HL-60 (cell line): ENCODE results near the gene STAB2.

Source experiments
- GABPA ChIP-seq: IDR thresholded peaks from 2 replicates; pipeline ENCODE4 v1.6.1; 2012; ENCODE audit warnings: low read depth
- POLR2AphosphoS5 ChIP-seq: IDR thresholded peaks from 2 replicates; pipeline ENCODE4 v1.6.1; 2012; ENCODE audit warnings: low read depth
- TF ChIP-seq, protein P1 (sequence below): IDR thresholded peaks from one replicate; pipeline ENCODE4 v1.5.1; 2011; ENCODE audit warnings: low read length, control low read depth, inconsistent platforms; ENCODE audit not compliant: insufficient read depth
- TF ChIP-seq, protein P2 (sequence below): IDR thresholded peaks from 2 replicates; pipeline ENCODE4 v1.6.1; 2012; ENCODE audit warnings: low read depth; ENCODE audit not compliant: insufficient replicate concordance

DNA sequence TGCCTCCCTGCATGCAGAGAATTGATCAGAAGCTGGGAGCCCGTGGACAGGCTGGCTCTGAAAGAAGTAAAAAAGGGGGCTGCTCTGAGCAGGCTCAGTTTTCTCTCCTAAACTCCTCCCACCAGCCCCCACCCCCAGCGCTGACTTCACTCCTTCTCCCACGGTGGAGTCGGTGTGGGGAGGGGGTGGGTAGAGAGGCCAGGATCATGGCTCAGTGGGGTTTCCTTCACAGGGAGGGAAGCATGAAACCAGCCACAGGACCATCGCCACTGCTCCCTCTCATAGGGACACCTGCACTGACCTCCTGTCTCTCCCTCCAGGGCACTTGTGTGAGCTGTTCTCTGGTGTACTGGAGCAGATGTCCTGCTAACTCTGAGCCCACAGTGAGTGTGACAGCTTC lies 78.9 kb downstream of the STAB2 start:
- TF ChIP-seq, protein P1, sequence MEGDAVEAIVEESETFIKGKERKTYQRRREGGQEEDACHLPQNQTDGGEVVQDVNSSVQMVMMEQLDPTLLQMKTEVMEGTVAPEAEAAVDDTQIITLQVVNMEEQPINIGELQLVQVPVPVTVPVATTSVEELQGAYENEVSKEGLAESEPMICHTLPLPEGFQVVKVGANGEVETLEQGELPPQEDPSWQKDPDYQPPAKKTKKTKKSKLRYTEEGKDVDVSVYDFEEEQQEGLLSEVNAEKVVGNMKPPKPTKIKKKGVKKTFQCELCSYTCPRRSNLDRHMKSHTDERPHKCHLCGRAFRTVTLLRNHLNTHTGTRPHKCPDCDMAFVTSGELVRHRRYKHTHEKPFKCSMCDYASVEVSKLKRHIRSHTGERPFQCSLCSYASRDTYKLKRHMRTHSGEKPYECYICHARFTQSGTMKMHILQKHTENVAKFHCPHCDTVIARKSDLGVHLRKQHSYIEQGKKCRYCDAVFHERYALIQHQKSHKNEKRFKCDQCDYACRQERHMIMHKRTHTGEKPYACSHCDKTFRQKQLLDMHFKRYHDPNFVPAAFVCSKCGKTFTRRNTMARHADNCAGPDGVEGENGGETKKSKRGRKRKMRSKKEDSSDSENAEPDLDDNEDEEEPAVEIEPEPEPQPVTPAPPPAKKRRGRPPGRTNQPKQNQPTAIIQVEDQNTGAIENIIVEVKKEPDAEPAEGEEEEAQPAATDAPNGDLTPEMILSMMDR = no peak
- TF ChIP-seq GABPA (no peak), POLR2AphosphoS5 (no peak)
- TF ChIP-seq, protein P2, sequence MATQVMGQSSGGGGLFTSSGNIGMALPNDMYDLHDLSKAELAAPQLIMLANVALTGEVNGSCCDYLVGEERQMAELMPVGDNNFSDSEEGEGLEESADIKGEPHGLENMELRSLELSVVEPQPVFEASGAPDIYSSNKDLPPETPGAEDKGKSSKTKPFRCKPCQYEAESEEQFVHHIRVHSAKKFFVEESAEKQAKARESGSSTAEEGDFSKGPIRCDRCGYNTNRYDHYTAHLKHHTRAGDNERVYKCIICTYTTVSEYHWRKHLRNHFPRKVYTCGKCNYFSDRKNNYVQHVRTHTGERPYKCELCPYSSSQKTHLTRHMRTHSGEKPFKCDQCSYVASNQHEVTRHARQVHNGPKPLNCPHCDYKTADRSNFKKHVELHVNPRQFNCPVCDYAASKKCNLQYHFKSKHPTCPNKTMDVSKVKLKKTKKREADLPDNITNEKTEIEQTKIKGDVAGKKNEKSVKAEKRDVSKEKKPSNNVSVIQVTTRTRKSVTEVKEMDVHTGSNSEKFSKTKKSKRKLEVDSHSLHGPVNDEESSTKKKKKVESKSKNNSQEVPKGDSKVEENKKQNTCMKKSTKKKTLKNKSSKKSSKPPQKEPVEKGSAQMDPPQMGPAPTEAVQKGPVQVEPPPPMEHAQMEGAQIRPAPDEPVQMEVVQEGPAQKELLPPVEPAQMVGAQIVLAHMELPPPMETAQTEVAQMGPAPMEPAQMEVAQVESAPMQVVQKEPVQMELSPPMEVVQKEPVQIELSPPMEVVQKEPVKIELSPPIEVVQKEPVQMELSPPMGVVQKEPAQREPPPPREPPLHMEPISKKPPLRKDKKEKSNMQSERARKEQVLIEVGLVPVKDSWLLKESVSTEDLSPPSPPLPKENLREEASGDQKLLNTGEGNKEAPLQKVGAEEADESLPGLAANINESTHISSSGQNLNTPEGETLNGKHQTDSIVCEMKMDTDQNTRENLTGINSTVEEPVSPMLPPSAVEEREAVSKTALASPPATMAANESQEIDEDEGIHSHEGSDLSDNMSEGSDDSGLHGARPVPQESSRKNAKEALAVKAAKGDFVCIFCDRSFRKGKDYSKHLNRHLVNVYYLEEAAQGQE = no peak
